ENCODE data around the gene ABCC1. TPM values are rescaled to one million over a fixed set of nuclear protein-coding genes. Genes with fewer than 3 reads are reported as not detected.

ABCC1 gene
- total and polyA plus RNA-seq, 2 of the 8 experiments (the other 6 are each of a cell fraction or from before 2014, with no cell fraction given) = 42.6 to 66.8 TPM

GRCh38 chr16:16073001-16073545 is 123.7 kb downstream of the ABCC1 start (continued):
- no peak for TF ChIP-seq RNF2 (IDR thresholded peaks at IDR 0.05; ENCODE audit: borderline replicate concordance, low read depth, low read length, missing control alignments, poor library complexity, severe bottlenecking)
- no peak for TF ChIP-seq TAF7 (optimal IDR thresholded peaks at IDR 0.05; ENCODE audit: borderline replicate concordance, low read depth, low read length)
- no peak for TF ChIP-seq SIN3A (conservative IDR thresholded peaks at IDR 0.05 in 1 of 2, IDR thresholded peaks at IDR 0.05 in 1 of 2; ENCODE audit: low read depth in 1 of 2, low read length in 2 of 2)
- TF ChIP-seq JUN (IDR thresholded peaks at IDR 0.05; ENCODE audit: low read depth, low read length) = no peak
- no peak for TF ChIP-seq POU5F1 (IDR thresholded peaks at IDR 0.05; ENCODE audit: low read depth, low read length)
- TF ChIP-seq TCF12 (IDR thresholded peaks at IDR 0.05; ENCODE audit: low read depth, low read length) = no peak
